NB4 (cell line): ENCODE data around the gene CLBA1.
"Not testable (repeated sequence)": the region's sequence is repeated elsewhere in the genome, so short reads cannot be mapped to it uniquely, and the experiment has no call there.

Experiments used
- DNase-seq: peaks from one replicate; pipeline ENCODE4 v3.0.0; 2010; ENCODE audit warnings: low read depth
- H3K4me3 ChIP-seq: one replicate; pipeline ENCODE4 v1.5.1; 2011; ENCODE audit warnings: mild to moderate bottlenecking, low read depth, low read length, moderate library complexity
- CTCF ChIP-seq: IDR thresholded peaks from one replicate; pipeline ENCODE4 v1.5.1; 2012; ENCODE audit warnings: low read depth, low read length
- MYC ChIP-seq: IDR thresholded peaks from 2 replicates; pipeline ENCODE4 v1.6.1; 2011; ENCODE audit warnings: low read depth, low read length
- POLR2A ChIP-seq: IDR thresholded peaks from 2 replicates; pipeline ENCODE4 v1.6.1; 2011; ENCODE audit warnings: mild to moderate bottlenecking; ENCODE audit not compliant: insufficient read length; ENCODE audit errors: extremely low read depth
- TF ChIP-seq, protein P1 (sequence below): IDR thresholded peaks from 2 replicates; pipeline ENCODE4 v1.6.1; 2011; ENCODE audit warnings: low read depth, low read length

The CLBA1 gene

GRCh38 chr14:104938960-104939359 lies 46.6 kb upstream of the CLBA1 start:
- TF ChIP-seq CTCF (no peak), POLR2A (no peak), MYC (no peak)
- TF ChIP-seq, protein P1, sequence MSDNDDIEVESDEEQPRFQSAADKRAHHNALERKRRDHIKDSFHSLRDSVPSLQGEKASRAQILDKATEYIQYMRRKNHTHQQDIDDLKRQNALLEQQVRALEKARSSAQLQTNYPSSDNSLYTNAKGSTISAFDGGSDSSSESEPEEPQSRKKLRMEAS: no peak
- DNase-seq: no peak

GRCh38 chr14:104939666-104940410 lies 45.8 kb upstream of the CLBA1 start:
- no peak overlapping the region for H3K4me3 ChIP-seq
- TF ChIP-seq CTCF (no peak), MYC (no peak), POLR2A (no peak)
- TF ChIP-seq, protein P1: no peak
- no peak for DNase-seq

More at GRCh38 chr14:104938960-104939359, 46.6 kb upstream of the CLBA1 start:
- no peak overlapping the region for H3K4me3 ChIP-seq

GRCh38 chr14:104940526-104941150 lies 45.0 kb upstream of the CLBA1 start:
- no peak for TF ChIP-seq POLR2A
- no peak for TF ChIP-seq CTCF
- TF ChIP-seq MYC: no peak
- TF ChIP-seq, protein P1: no peak
- no peak overlapping the region for H3K4me3 ChIP-seq
- no peak for DNase-seq

GRCh38 chr14:104941508-104942365 lies 43.9 kb upstream of the CLBA1 start:
- DNase-seq: no peak
- H3K4me3 ChIP-seq: no peak overlapping the region
- TF ChIP-seq POLR2A (no peak), MYC (no peak), CTCF (no peak)
- TF ChIP-seq, protein P1: no peak

- no peak overlapping the region for H3K4me3 ChIP-seq
- no peak for DNase-seq
- TF ChIP-seq CTCF (no peak), MYC (no peak), POLR2A (no peak)
- TF ChIP-seq, protein P1: no peak
Observed at GRCh38 chr14:104942586-104942985, 43.0 kb upstream of the CLBA1 start.

- H3K4me3 ChIP-seq, DNase-seq: not testable (repeated sequence)
Observed at GRCh38 chr14:104943216-104944015, 42.2 kb upstream of the CLBA1 start.

DNA sequence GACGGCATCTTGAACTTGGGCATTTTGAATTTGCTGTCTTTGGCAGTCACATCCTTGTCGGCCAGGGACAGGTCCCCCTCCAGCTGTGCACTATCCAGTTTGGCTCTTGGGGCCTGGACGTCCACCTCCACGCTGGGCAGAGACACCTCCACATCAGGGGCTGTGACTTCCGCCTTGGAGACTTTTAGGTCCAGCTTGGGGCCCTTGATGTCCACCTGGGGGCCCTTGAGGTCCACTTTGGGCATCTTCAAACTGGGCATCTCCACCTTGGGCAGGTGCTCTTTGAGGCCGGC lies 41.6 kb upstream of the CLBA1 start:
- DNase-seq, H3K4me3 ChIP-seq: not testable (repeated sequence)

DNA sequence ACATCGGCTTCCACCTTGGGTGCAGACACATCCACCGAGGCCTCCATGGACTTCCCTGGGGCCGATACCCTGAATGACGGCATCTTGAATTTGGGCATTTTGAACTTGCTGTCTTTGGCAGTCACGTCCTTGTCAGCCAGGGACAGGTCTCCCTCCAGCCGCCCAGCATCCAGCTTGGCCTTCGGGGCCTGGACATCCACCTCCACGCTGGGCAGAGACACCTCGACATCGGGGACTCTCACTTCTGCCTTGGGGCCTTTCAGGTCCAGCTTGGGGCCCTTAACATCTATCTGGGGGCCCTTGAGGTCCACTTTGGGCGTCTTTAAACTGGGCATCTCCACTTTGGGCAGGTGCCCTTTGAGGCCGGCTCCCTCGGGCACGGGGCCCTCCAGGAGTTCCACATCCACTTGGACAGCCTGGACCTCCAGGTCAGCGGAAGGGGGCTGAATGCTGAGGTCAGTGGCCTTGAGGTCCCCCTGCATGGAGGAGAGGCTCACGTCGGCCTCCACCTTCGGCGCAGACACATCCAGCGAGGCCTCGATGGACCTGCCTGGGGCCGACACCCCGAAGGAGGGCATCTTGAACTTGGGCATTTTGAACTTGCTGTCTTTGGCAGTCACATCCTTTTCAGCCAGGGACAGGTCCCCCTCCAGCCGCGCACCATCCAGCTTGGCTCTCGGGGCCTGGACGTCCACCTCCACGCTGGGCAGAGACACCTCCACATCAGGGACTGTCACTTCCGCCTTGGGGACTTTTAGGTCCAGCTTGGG lies 41.0 kb upstream of the CLBA1 start:
- not testable (repeated sequence) for H3K4me3 ChIP-seq, DNase-seq
